Stimulated activated CD4-positive, alpha-beta T cell treated with anti-CD3 and anti-CD28 coated beads, Interleukin-12 subunit alpha, Interleukin-12 subunit beta, amount 100 ng/mL, for 48 hours (primary cell): ENCODE measurements around the gene SUGP1.

Source experiments
- DNase-seq, 3 donors: peaks; one replicate each; pipeline ENCODE4 v3.0.0-alpha.2; 2020; ENCODE audit warnings: low read depth in 2 of 3, low spot score in 1 of 3

Gene SUGP1

GRCh38 chr19:19342086-19343015 is 22.0 kb upstream of the SUGP1 start:
- DNase-seq = no peak

- no peak for DNase-seq
These were observed 20.7 kb upstream of the SUGP1 start for GRCh38 chr19:19341026-19341425.

- no peak for DNase-seq
These were observed 17.8 kb upstream of the SUGP1 start for GRCh38 chr19:19338082-19338481.

- no peak for DNase-seq
These were observed 16.8 kb upstream of the SUGP1 start for GRCh38 chr19:19337120-19337519.

GRCh38 chr19:19336597-19336996 is 16.3 kb upstream of the SUGP1 start:
- no peak for DNase-seq

GRCh38 chr19:19335408-19336158 is 15.3 kb upstream of the SUGP1 start:
- no peak for DNase-seq

GRCh38 chr19:19334989-19335344 is 14.7 kb upstream of the SUGP1 start:
- DNase-seq = no peak

GRCh38 chr19:19334063-19334988 is 14.0 kb upstream of the SUGP1 start:
- DNase-seq = no peak

GRCh38 chr19:19329126-19329525 is 8.8 kb upstream of the SUGP1 start:
- DNase-seq = no peak

- no peak for DNase-seq
These were observed 7.4 kb upstream of the SUGP1 start for GRCh38 chr19:19327672-19328071.

- DNase-seq = no peak
These were observed 3.9 kb upstream of the SUGP1 start for GRCh38 chr19:19324059-19324770.

- no peak for DNase-seq
These were observed 850 bp upstream of the SUGP1 start for GRCh38 chr19:19321141-19321577.

- DNase-seq = no peak
These were observed 463 bp downstream of the SUGP1 start for GRCh38 chr19:19319732-19320360.

- DNase-seq = no peak
These were observed 4.2 kb downstream of the SUGP1 start for GRCh38 chr19:19316082-19316481.

- no peak for DNase-seq
These were observed 4.9 kb downstream of the SUGP1 start for GRCh38 chr19:19315444-19315843.

- DNase-seq = no peak
These were observed 11.9 kb downstream of the SUGP1 start for GRCh38 chr19:19308373-19308772.

GRCh38 chr19:19306191-19306590 is 14.1 kb downstream of the SUGP1 start:
- DNase-seq = no peak

- no peak for DNase-seq
These were observed 14.6 kb downstream of the SUGP1 start for GRCh38 chr19:19305696-19306095.

- DNase-seq = no peak
These were observed 15.2 kb downstream of the SUGP1 start for GRCh38 chr19:19305066-19305465.
